ENCODE data around the gene KLHDC7A. TPM values are rescaled to one million over a fixed set of nuclear protein-coding genes. Genes with fewer than 3 reads are reported as not detected.

KLHDC7A gene
- total RNA-seq, 6 experiments from 2014 or later, result 2.3 to 9.2 (median 6.9) TPM

DNA sequence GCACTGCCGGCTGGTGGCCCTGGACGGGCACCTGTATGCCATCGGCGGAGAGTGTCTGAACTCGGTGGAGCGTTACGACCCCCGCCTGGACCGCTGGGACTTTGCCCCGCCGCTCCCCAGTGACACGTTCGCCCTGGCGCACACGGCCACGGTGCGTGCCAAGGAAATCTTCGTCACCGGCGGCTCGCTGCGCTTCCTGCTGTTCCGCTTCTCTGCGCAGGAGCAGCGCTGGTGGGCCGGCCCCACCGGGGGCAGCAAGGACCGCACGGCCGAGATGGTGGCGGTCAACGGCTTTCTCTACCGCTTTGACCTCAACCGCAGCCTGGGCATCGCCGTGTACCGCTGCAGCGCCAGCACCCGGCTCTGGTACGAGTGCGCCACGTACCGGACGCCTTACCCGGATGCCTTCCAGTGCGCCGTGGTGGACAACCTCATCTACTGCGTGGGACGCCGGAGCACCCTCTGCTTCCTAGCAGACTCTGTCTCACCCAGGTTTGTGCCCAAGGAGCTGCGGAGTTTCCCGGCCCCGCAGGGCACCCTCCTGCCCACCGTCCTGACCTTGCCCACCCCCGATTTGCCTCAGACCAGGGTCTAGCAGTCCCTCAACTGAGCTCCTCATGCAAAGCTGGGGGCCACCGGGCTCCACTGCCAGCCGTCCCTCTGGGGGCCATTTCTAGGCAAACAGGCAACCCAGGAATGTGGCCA is 2.1 kb downstream of the KLHDC7A start:
- no peaks in the 10 kb centered on the region for H3K36me3 ChIP-seq
- intact Hi-C loops (cut with DNase I), result no loop called here
- H3K4me3 ChIP-seq, result no peak overlapping the region
- 83% methylated on average over 1 of the region's 57 CpGs for WGBS (ENCODE audit: insufficient coverage, low coverage, low lambda C conversion rate, missing lambda C conversion rate)
- no peaks in the 10 kb centered on the region for H3K27me3 ChIP-seq
- H3K4me1 ChIP-seq, result peaks cover 0 to 26% (median 4%) of the 10 kb centered on the region in 4 donors
- no peak overlapping the region for H3K27ac ChIP-seq
- TF ChIP-seq POLR2A (IDR thresholded peaks at IDR 0.05) (no peak), CTCF (IDR thresholded peaks at IDR 0.05) (no peak)
- DNase-seq, result no peak
- ATAC-seq, result no peak
- no peaks in the 10 kb centered on the region for H3K9me3 ChIP-seq

DNA sequence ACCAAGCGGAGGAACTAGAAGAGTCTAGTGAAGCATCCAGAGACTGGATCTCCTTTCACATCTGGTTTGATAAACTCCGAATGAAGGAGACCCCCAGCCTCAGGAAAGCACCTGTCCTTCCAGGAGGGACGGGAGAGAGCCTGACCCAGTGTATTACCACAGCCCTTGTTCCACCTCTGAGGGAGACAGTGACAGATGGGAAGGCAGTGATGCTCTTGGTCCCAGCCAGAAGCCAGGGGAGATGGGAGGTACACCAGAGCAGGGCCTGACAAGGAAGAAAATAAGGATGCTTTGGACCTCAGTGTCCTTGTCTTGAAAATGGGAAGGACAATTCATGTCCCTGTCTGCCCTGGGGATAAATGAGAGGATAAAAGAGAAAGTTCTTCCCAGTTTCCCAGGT is 3.5 kb downstream of the KLHDC7A start:
- H3K4me3 ChIP-seq, result no peak overlapping the region
- ATAC-seq, result no peak
- H3K36me3 ChIP-seq, result no peaks in the 10 kb centered on the region
- no peaks in the 10 kb centered on the region for H3K27me3 ChIP-seq
- intact Hi-C loops (cut with DNase I), result no loop called here
- H3K27ac ChIP-seq, result no peak overlapping the region
- DNase-seq, result no peak
- peaks cover 0 to 26% (median 4%) of the 10 kb centered on the region in 4 donors for H3K4me1 ChIP-seq
- no peaks in the 10 kb centered on the region for H3K9me3 ChIP-seq
- TF ChIP-seq CTCF (IDR thresholded peaks at IDR 0.05) (no peak), POLR2A (IDR thresholded peaks at IDR 0.05) (no peak)
- 80% methylated on average over 1 of the region's 3 CpGs for WGBS (ENCODE audit: insufficient coverage, low coverage, low lambda C conversion rate, missing lambda C conversion rate)

DNA sequence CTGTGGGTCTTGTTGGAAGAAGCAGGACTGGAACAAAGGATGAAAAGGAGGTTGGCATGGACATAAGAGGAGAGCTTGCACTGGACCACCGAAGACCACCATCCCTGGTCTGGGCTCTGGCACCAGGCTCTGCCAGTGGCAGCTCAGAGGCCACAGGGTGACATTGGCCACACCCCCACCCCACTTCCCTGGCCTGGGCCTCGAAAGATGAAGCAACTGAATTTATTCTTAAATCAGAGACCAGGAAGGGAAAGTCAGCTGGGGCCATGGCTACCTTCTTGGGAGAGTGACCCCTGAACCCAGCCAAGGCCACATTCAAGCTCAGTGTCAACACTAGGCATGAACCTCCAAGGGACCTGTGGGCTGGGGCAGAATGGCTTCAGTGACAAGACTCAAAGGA is 4.0 kb downstream of the KLHDC7A start:
- no peaks in the 10 kb centered on the region for H3K36me3 ChIP-seq
- H3K27me3 ChIP-seq, result no peaks in the 10 kb centered on the region
- ATAC-seq (no peak), DNase-seq (peak in 1 of 3 donors; percentile 29)
- no peaks in the 10 kb centered on the region for H3K9me3 ChIP-seq
- TF ChIP-seq CTCF (IDR thresholded peaks at IDR 0.05) (no peak), POLR2A (IDR thresholded peaks at IDR 0.05) (no peak)
- intact Hi-C loops (cut with DNase I), result no loop called here
- H3K4me3 ChIP-seq, result no peak overlapping the region
- WGBS (ENCODE audit: insufficient coverage, low coverage, low lambda C conversion rate, missing lambda C conversion rate), result 77% methylated on average over 2 of the region's 2 CpGs
- peaks cover 0 to 24% (median 3%) of the 10 kb centered on the region in 4 donors for H3K4me1 ChIP-seq
- H3K27ac ChIP-seq, result no peak overlapping the region

GRCh38 chr1:18485227-18485626 is 4.5 kb downstream of the KLHDC7A start:
- H3K27ac ChIP-seq, result no peak overlapping the region
- 96% methylated on average over 4 of the region's 4 CpGs for WGBS (ENCODE audit: insufficient coverage, low coverage, low lambda C conversion rate, missing lambda C conversion rate)
- no peaks in the 10 kb centered on the region for H3K9me3 ChIP-seq
- H3K4me1 ChIP-seq, result peaks cover 0 to 19% (median under 1%) of the 10 kb centered on the region in 4 donors
- no peak for TF ChIP-seq CTCF (IDR thresholded peaks at IDR 0.05)
- no peak for TF ChIP-seq POLR2A (IDR thresholded peaks at IDR 0.05)
- DNase-seq (peak in 1 of 3 donors; percentile 14), ATAC-seq (no peak)
- no peaks in the 10 kb centered on the region for H3K27me3 ChIP-seq
- intact Hi-C loops (cut with DNase I), result no loop called here
- H3K4me3 ChIP-seq, result no peak overlapping the region
- no peaks in the 10 kb centered on the region for H3K36me3 ChIP-seq

All from right lobe of liver (tissue), 6 donors.